Sigmoid colon (tissue), 7 donors: ENCODE data around the gene EEPD1. TPM values are rescaled to one million over a fixed set of nuclear protein-coding genes. Genes with fewer than 3 reads are reported as not detected.

Experiments
- DNase-seq: peaks from one replicate; pipeline ENCODE4 v3.0.0-alpha.2; 2019
- H3K27ac ChIP-seq, 4 donors: fragments of 200-600 bp; sonication (generic); one replicate each; pipeline ENCODE4 v1.5.1; 2016 to 2019; ENCODE audit warnings: mild to moderate bottlenecking in 1 of 4
- H3K27me3 ChIP-seq, 3 donors: fragments of 200-600 bp; sonication (generic); one replicate each; pipeline ENCODE4 v1.5.1; 2019; ENCODE audit warnings: mild to moderate bottlenecking in 1 of 3
- H3K36me3 ChIP-seq, 4 donors: fragments of 200-600 bp; sonication (generic); one replicate each; pipeline ENCODE4 v1.5.1; 2016 to 2019
- H3K4me1 ChIP-seq, 4 donors: fragments of 200-600 bp; sonication (generic); one replicate each; pipeline ENCODE4 v1.5.1; 2017 to 2019
- H3K4me3 ChIP-seq, 4 donors: fragments of 200-600 bp; sonication (generic); one replicate each; pipeline ENCODE4 v1.5.1; 2017 to 2019; ENCODE audit warnings: mild to moderate bottlenecking in 2 of 4, moderate library complexity in 1 of 4
- H3K9me3 ChIP-seq, 4 donors: fragments of 200-600 bp in 3 of 4; sonication (generic) in 3 of 4; one replicate each; pipeline versions ENCODE4 v1.5.1 to v1.6.1; 2013 to 2019
- CTCF ChIP-seq, 4 experiments: fragments of 450-650 bp in 3 of 4; fragments of 200-600 bp in 1 of 4; IDR thresholded peaks; one replicate each; pipeline ENCODE4 v1.5.1; 2016 to 2019; ENCODE audit warnings: antibody characterized with exemption in 4 of 4, mild to moderate bottlenecking in 3 of 4, moderate library complexity in 2 of 4
- EP300 ChIP-seq, 4 donors: sonication (generic); formaldehyde crosslinking; IDR thresholded peaks; one replicate each; pipeline ENCODE4 v1.6.1; 2017; ENCODE audit warnings: antibody characterized with exemption in 4 of 4
- POLR2A ChIP-seq, 2 donors: fragments of 450-650 bp; IDR thresholded peaks; one replicate each; pipeline ENCODE4 v1.6.1; 2016; ENCODE audit warnings: antibody characterized with exemption in 2 of 2, mild to moderate bottlenecking in 2 of 2, moderate library complexity in 2 of 2
- POLR2AphosphoS5 ChIP-seq, 4 donors: sonication (generic); formaldehyde crosslinking; IDR thresholded peaks; one replicate each; pipeline ENCODE4 v1.6.1; 2017; ENCODE audit warnings: antibody characterized with exemption in 4 of 4
- WGBS, 2 donors: extraction: QIAGEN DNeasy Blood & Tissue Kit; methylation state at CpG; one replicate each; pipeline ENCODE4 v1.1.7; 2013; 5-methylcytosine and 5-hydroxymethylcytosine counted together
- intact Hi-C: fragments of 100-400 bp; cut with DNase I; formaldehyde crosslinking; loops from one replicate; pipeline ENCODE4 v1.15.1; 2023
- polyA plus RNA-seq, 3 donors: library from polyadenylated mRNA; stranded (reverse); fragments of 200-250 nt; gene quantifications; one replicate each; pipeline ENCODE4 v1.2.3, GENCODE V29; 2013
- total RNA-seq, 4 donors: library from RNA; depleted of rRNA; stranded (reverse); fragments of >200 nt; gene quantifications; one replicate each; pipeline ENCODE4 v1.1.0, GENCODE V29; 2016
- donor health status: healthy with polysubstance abuse.
- donor health status: Bipolar disorder and iron deficiency.
- donor health status: healthy.

EEPD1 gene
- total and polyA plus RNA-seq, 7 donors: 6.6 to 18.1 (median 14.3) TPM

GRCh38 chr7:36299823-36300341 lies 146.8 kb downstream of the EEPD1 start:
- Histone ChIP-seq H3K9me3 (no peaks in the 10 kb centered on the region), H3K27ac (no peak overlapping the region), H3K4me1 (peaks cover 0 to 31% (median 25%) of the 10 kb centered on the region in 4 donors), H3K27me3 (no peaks in the 10 kb centered on the region), H3K4me3 (no peak overlapping the region), H3K36me3 (peaks cover 0 to 27% (median 3%) of the 10 kb centered on the region in 4 donors)
- TF ChIP-seq EP300 (IDR thresholded peaks at IDR 0.05): no peak
- TF ChIP-seq POLR2A (IDR thresholded peaks at IDR 0.05): no peak
- no peak for TF ChIP-seq POLR2AphosphoS5 (IDR thresholded peaks at IDR 0.05)
- TF ChIP-seq CTCF (IDR thresholded peaks at IDR 0.05): no peak
- DNase-seq: peak; percentile 54
- WGBS, 2 donors: 86 to 90% methylated on average over 9 of the region's 9 CpGs
- intact Hi-C loops: loop anchor here (10.0 kb wide), 1 partner anchor 585 kb away; no protein-coding TSS in a partner anchor

GRCh38 chr7:36300696-36301350 lies 147.8 kb downstream of the EEPD1 start:
- peaks cover 0 to 34% (median 25%) of the 10 kb centered on the region in 4 donors for H3K4me1 ChIP-seq
- no peak overlapping the region for H3K4me3 ChIP-seq
- H3K27ac ChIP-seq: no peak overlapping the region
- intact Hi-C loops: no loop called here
- H3K27me3 ChIP-seq: no peaks in the 10 kb centered on the region
- H3K36me3 ChIP-seq: peaks cover 0 to 27% (median 3%) of the 10 kb centered on the region in 4 donors
- peak; percentile 13 for DNase-seq
- WGBS, 2 donors: 79 to 83% methylated on average over 9 of the region's 9 CpGs
- TF ChIP-seq POLR2AphosphoS5 (IDR thresholded peaks at IDR 0.05) (no peak), EP300 (IDR thresholded peaks at IDR 0.05) (no peak), CTCF (IDR thresholded peaks at IDR 0.05) (no peak), POLR2A (IDR thresholded peaks at IDR 0.05) (no peak)
- H3K9me3 ChIP-seq: no peaks in the 10 kb centered on the region

GRCh38 chr7:36301914-36302771 lies 149.1 kb downstream of the EEPD1 start:
- Histone ChIP-seq H3K27ac (peak overlapping the region; percentile 64 to 76 (median 74)), H3K4me3 (no peak overlapping the region), H3K4me1 (peaks cover 0 to 44% (median 33%) of the 10 kb centered on the region in 4 donors), H3K27me3 (no peaks in the 10 kb centered on the region), H3K9me3 (no peaks in the 10 kb centered on the region), H3K36me3 (peaks cover 0 to 24% (median 3%) of the 10 kb centered on the region in 4 donors)
- intact Hi-C loops: no loop called here
- WGBS, 2 donors: 89% methylated on average over 15 of the region's 15 CpGs
- no peak for DNase-seq
- TF ChIP-seq POLR2A (IDR thresholded peaks at IDR 0.05) (no peak), POLR2AphosphoS5 (IDR thresholded peaks at IDR 0.05) (no peak), EP300 (IDR thresholded peaks at IDR 0.05) (no peak), CTCF (IDR thresholded peaks at IDR 0.05) (no peak)

GRCh38 chr7:36303202-36304098 lies 150.4 kb downstream of the EEPD1 start:
- Histone ChIP-seq H3K27me3 (no peaks in the 10 kb centered on the region), H3K4me1 (peaks cover 0 to 49% (median 36%) of the 10 kb centered on the region in 4 donors), H3K9me3 (no peaks in the 10 kb centered on the region), H3K27ac (peak overlapping the region; percentile 64 to 76 (median 74)), H3K4me3 (no peak overlapping the region), H3K36me3 (peaks cover 0 to 11% (median 3%) of the 10 kb centered on the region in 4 donors)
- WGBS, 2 donors: 57 to 65% methylated on average over 8 of the region's 8 CpGs
- DNase-seq: peak; percentile 92
- TF ChIP-seq EP300 (IDR thresholded peaks at IDR 0.05) (peak in 3 of 4 donors; percentile 2 to 34 (median 23)), POLR2A (IDR thresholded peaks at IDR 0.05) (no peak), POLR2AphosphoS5 (IDR thresholded peaks at IDR 0.05) (peak; percentile 25 to 73 (median 64)), CTCF (IDR thresholded peaks at IDR 0.05) (no peak)
- intact Hi-C loops: no loop called here
